ENCODE data around the gene DHRS9.
"Not testable (repeated sequence)": the region's sequence is repeated elsewhere in the genome, so short reads cannot be mapped to it uniquely, and the experiment has no call there.

DHRS9 gene

GRCh38 chr2:169042856-169043255 is 26.5 kb upstream of the DHRS9 start:
- DNase-seq (ENCODE audit: low spot score in 2 of 2) (no peak), ATAC-seq (replicated peaks; ENCODE audit: extremely low read depth, poor library complexity, severe bottlenecking) (no peak)
- Mint-ChIP-seq H3K36me3 (ENCODE audit: insufficient read depth) (no peaks in the 10 kb centered on the region), H3K4me1 (peaks cover 27% of the 10 kb centered on the region), H3K27ac (ENCODE audit: low read depth) (no peak overlapping the region), H3K4me3 (no peak overlapping the region), H3K27me3 (no peaks in the 10 kb centered on the region), H3K9me3 (peaks cover 13% of the 10 kb centered on the region)

- peaks cover 13% of the 10 kb centered on the region for H3K9me3 Mint-ChIP-seq
- no peaks in the 10 kb centered on the region for H3K36me3 Mint-ChIP-seq (ENCODE audit: insufficient read depth)
- H3K4me3 Mint-ChIP-seq = no peak overlapping the region
- DNase-seq (ENCODE audit: low spot score in 2 of 2) (no peak), ATAC-seq (replicated peaks; ENCODE audit: extremely low read depth, poor library complexity, severe bottlenecking) (no peak)
- H3K27me3 Mint-ChIP-seq = no peaks in the 10 kb centered on the region
- peaks cover 6% of the 10 kb centered on the region for H3K4me1 Mint-ChIP-seq
- H3K27ac Mint-ChIP-seq (ENCODE audit: low read depth) = no peak overlapping the region
Observed at GRCh38 chr2:169046440-169047151, 22.8 kb upstream of the DHRS9 start.

- Mint-ChIP-seq H3K4me3 (no peak overlapping the region), H3K36me3 (ENCODE audit: insufficient read depth) (no peaks in the 10 kb centered on the region), H3K27me3 (no peaks in the 10 kb centered on the region), H3K9me3 (peaks cover 6% of the 10 kb centered on the region), H3K4me1 (peaks cover 6% of the 10 kb centered on the region), H3K27ac (ENCODE audit: low read depth) (no peak overlapping the region)
- ATAC-seq (replicated peaks; ENCODE audit: extremely low read depth, poor library complexity, severe bottlenecking) = no peak
- DNase-seq (ENCODE audit: low spot score in 2 of 2) = no peak
Observed at GRCh38 chr2:169047256-169048250, 21.8 kb upstream of the DHRS9 start.

- H3K27me3 Mint-ChIP-seq = no peaks in the 10 kb centered on the region
- H3K4me3 Mint-ChIP-seq = no peak overlapping the region
- DNase-seq (ENCODE audit: low spot score in 2 of 2) (no peak), ATAC-seq (replicated peaks; ENCODE audit: extremely low read depth, poor library complexity, severe bottlenecking) (no peak)
- H3K36me3 Mint-ChIP-seq (ENCODE audit: insufficient read depth) = no peaks in the 10 kb centered on the region
- H3K4me1 Mint-ChIP-seq = peaks cover 6% of the 10 kb centered on the region
- no peaks in the 10 kb centered on the region for H3K9me3 Mint-ChIP-seq
- no peak overlapping the region for H3K27ac Mint-ChIP-seq (ENCODE audit: low read depth)
Observed at GRCh38 chr2:169049142-169049541, 20.2 kb upstream of the DHRS9 start.

- peaks cover 10% of the 10 kb centered on the region for H3K9me3 Mint-ChIP-seq
- H3K36me3 Mint-ChIP-seq (ENCODE audit: insufficient read depth) = no peaks in the 10 kb centered on the region
- H3K27me3 Mint-ChIP-seq = no peaks in the 10 kb centered on the region
- DNase-seq (ENCODE audit: low spot score in 2 of 2) = no peak
- no peak overlapping the region for H3K27ac Mint-ChIP-seq (ENCODE audit: low read depth)
- no peak for ATAC-seq (replicated peaks; ENCODE audit: extremely low read depth, poor library complexity, severe bottlenecking)
- peaks cover 6% of the 10 kb centered on the region for H3K4me1 Mint-ChIP-seq
- no peak overlapping the region for H3K4me3 Mint-ChIP-seq
Observed at GRCh38 chr2:169050476-169051240, 18.7 kb upstream of the DHRS9 start.

GRCh38 chr2:169054575-169054974 is 14.8 kb upstream of the DHRS9 start:
- H3K9me3 Mint-ChIP-seq = peaks cover 17% of the 10 kb centered on the region

GRCh38 chr2:169064199-169064598 is 5.2 kb upstream of the DHRS9 start:
- H3K9me3 Mint-ChIP-seq; ATAC-seq (replicated peaks; ENCODE audit: extremely low read depth, poor library complexity, severe bottlenecking); H3K27ac Mint-ChIP-seq (ENCODE audit: low read depth); H3K4me3 Mint-ChIP-seq; H3K4me1 Mint-ChIP-seq; H3K36me3 Mint-ChIP-seq (ENCODE audit: insufficient read depth); DNase-seq (ENCODE audit: low spot score in 2 of 2); H3K27me3 Mint-ChIP-seq: not testable (repeated sequence)

More at GRCh38 chr2:169054575-169054974, 14.8 kb upstream of the DHRS9 start:
- not testable (repeated sequence) for H3K27me3 Mint-ChIP-seq; H3K4me3 Mint-ChIP-seq; ATAC-seq (replicated peaks; ENCODE audit: extremely low read depth, poor library complexity, severe bottlenecking); H3K27ac Mint-ChIP-seq (ENCODE audit: low read depth); DNase-seq (ENCODE audit: low spot score in 2 of 2); H3K36me3 Mint-ChIP-seq (ENCODE audit: insufficient read depth); H3K4me1 Mint-ChIP-seq

GRCh38 chr2:169065422-169065821 is 3.9 kb upstream of the DHRS9 start:
- H3K36me3 Mint-ChIP-seq (ENCODE audit: insufficient read depth) = no peaks in the 10 kb centered on the region
- no peak for ATAC-seq (replicated peaks; ENCODE audit: extremely low read depth, poor library complexity, severe bottlenecking)
- peaks cover 8% of the 10 kb centered on the region for H3K27me3 Mint-ChIP-seq

GRCh38 chr2:169065864-169066517 is 3.4 kb upstream of the DHRS9 start:
- Mint-ChIP-seq H3K27ac (ENCODE audit: low read depth) (no peak overlapping the region), H3K36me3 (ENCODE audit: insufficient read depth) (no peaks in the 10 kb centered on the region), H3K9me3 (no peaks in the 10 kb centered on the region), H3K4me1 (no peaks in the 10 kb centered on the region), H3K4me3 (no peak overlapping the region), H3K27me3 (peaks cover 8% of the 10 kb centered on the region)
- no peak for DNase-seq (ENCODE audit: low spot score in 2 of 2)
- ATAC-seq (replicated peaks; ENCODE audit: extremely low read depth, poor library complexity, severe bottlenecking) = no peak

More at GRCh38 chr2:169065422-169065821, 3.9 kb upstream of the DHRS9 start:
- Mint-ChIP-seq H3K27ac (ENCODE audit: low read depth) (no peak overlapping the region), H3K9me3 (no peaks in the 10 kb centered on the region), H3K4me3 (no peak overlapping the region), H3K4me1 (no peaks in the 10 kb centered on the region)
- DNase-seq (ENCODE audit: low spot score in 2 of 2) = no peak

GRCh38 chr2:169066897-169067296 is 2.5 kb upstream of the DHRS9 start:
- DNase-seq (ENCODE audit: low spot score in 2 of 2) (no peak), ATAC-seq (replicated peaks; ENCODE audit: extremely low read depth, poor library complexity, severe bottlenecking) (no peak)
- no peak overlapping the region for H3K4me3 Mint-ChIP-seq
- no peaks in the 10 kb centered on the region for H3K9me3 Mint-ChIP-seq
- no peaks in the 10 kb centered on the region for H3K36me3 Mint-ChIP-seq (ENCODE audit: insufficient read depth)
- H3K4me1 Mint-ChIP-seq = no peaks in the 10 kb centered on the region
- peaks cover 8% of the 10 kb centered on the region for H3K27me3 Mint-ChIP-seq
- H3K27ac Mint-ChIP-seq (ENCODE audit: low read depth) = no peak overlapping the region

- Mint-ChIP-seq H3K4me1 (no peaks in the 10 kb centered on the region), H3K27me3 (peaks cover 8% of the 10 kb centered on the region), H3K4me3 (no peak overlapping the region), H3K36me3 (ENCODE audit: insufficient read depth) (no peaks in the 10 kb centered on the region), H3K9me3 (no peaks in the 10 kb centered on the region), H3K27ac (ENCODE audit: low read depth) (no peak overlapping the region)
- DNase-seq (ENCODE audit: low spot score in 2 of 2) (no peak), ATAC-seq (replicated peaks; ENCODE audit: extremely low read depth, poor library complexity, severe bottlenecking) (no peak)
Observed at GRCh38 chr2:169069833-169070232, 470 bp downstream of the DHRS9 start.

- Mint-ChIP-seq H3K27me3 (peaks cover 8% of the 10 kb centered on the region), H3K36me3 (ENCODE audit: insufficient read depth) (no peaks in the 10 kb centered on the region), H3K4me1 (no peaks in the 10 kb centered on the region), H3K27ac (ENCODE audit: low read depth) (no peak overlapping the region), H3K4me3 (no peak overlapping the region), H3K9me3 (no peaks in the 10 kb centered on the region)
- DNase-seq (ENCODE audit: low spot score in 2 of 2) (no peak), ATAC-seq (replicated peaks; ENCODE audit: extremely low read depth, poor library complexity, severe bottlenecking) (no peak)
Observed at GRCh38 chr2:169071455-169071854, 2.1 kb downstream of the DHRS9 start.

All from central memory CD8-positive, alpha-beta T cell (primary cell).